ENCODE measurements around the gene ZNF750.

ZNF750 gene

GRCh38 chr17:82876149-82876548 is 36.3 kb upstream of the ZNF750 start:
- TF ChIP-seq SIN3A (IDR thresholded peaks at IDR 0.05; ENCODE audit: borderline replicate concordance, insufficient read depth, low read length) (no peak), POLR2AphosphoS5 (IDR thresholded peaks at IDR 0.05; ENCODE audit: low read depth, low read length) (no peak)

- TF ChIP-seq FOXP2 (optimal IDR thresholded peaks at IDR 0.05; ENCODE audit: borderline replicate concordance, extremely low read depth, extremely low read length, insufficient read depth) (peak; percentile 45), POLR2AphosphoS5 (IDR thresholded peaks at IDR 0.05; ENCODE audit: low read depth, low read length) (no peak), REST (IDR thresholded peaks at IDR 0.05; ENCODE audit: insufficient read depth in 1 of 2, low read depth in 2 of 2, low read length in 2 of 2) (no peak), SIN3A (IDR thresholded peaks at IDR 0.05; ENCODE audit: borderline replicate concordance, insufficient read depth, low read length) (no peak)
These were observed 35.6 kb upstream of the ZNF750 start for GRCh38 chr17:82875407-82875856.

- no peak for TF ChIP-seq SIN3A (IDR thresholded peaks at IDR 0.05; ENCODE audit: borderline replicate concordance, insufficient read depth, low read length)
- no peak for TF ChIP-seq REST (IDR thresholded peaks at IDR 0.05; ENCODE audit: insufficient read depth in 1 of 2, low read depth in 2 of 2, low read length in 2 of 2)
- TF ChIP-seq FOXP2 (optimal IDR thresholded peaks at IDR 0.05; ENCODE audit: borderline replicate concordance, extremely low read depth, extremely low read length, insufficient read depth): no peak
- no peak for TF ChIP-seq TAF1 (IDR thresholded peaks at IDR 0.05; ENCODE audit: borderline replicate concordance, insufficient read depth, low read length)
- TF ChIP-seq POLR2AphosphoS5 (IDR thresholded peaks at IDR 0.05; ENCODE audit: low read depth, low read length): no peak
These were observed 34.4 kb upstream of the ZNF750 start for GRCh38 chr17:82874011-82874835.

- TF ChIP-seq REST (IDR thresholded peaks at IDR 0.05; ENCODE audit: insufficient read depth in 1 of 2, low read depth in 2 of 2, low read length in 2 of 2) (no peak), POLR2AphosphoS5 (IDR thresholded peaks at IDR 0.05; ENCODE audit: low read depth, low read length) (no peak), FOXP2 (optimal IDR thresholded peaks at IDR 0.05; ENCODE audit: borderline replicate concordance, extremely low read depth, extremely low read length, insufficient read depth) (no peak)
These were observed 33.7 kb upstream of the ZNF750 start for GRCh38 chr17:82873521-82873920.

GRCh38 chr17:82872591-82873520 is 33.0 kb upstream of the ZNF750 start:
- no peak for TF ChIP-seq SIN3A (IDR thresholded peaks at IDR 0.05; ENCODE audit: borderline replicate concordance, insufficient read depth, low read length)
- no peak for TF ChIP-seq TAF1 (IDR thresholded peaks at IDR 0.05; ENCODE audit: borderline replicate concordance, insufficient read depth, low read length)
- no peak for TF ChIP-seq REST (IDR thresholded peaks at IDR 0.05; ENCODE audit: insufficient read depth in 1 of 2, low read depth in 2 of 2, low read length in 2 of 2)
- no peak for TF ChIP-seq POLR2AphosphoS5 (IDR thresholded peaks at IDR 0.05; ENCODE audit: low read depth, low read length)
- no peak for TF ChIP-seq FOXP2 (optimal IDR thresholded peaks at IDR 0.05; ENCODE audit: borderline replicate concordance, extremely low read depth, extremely low read length, insufficient read depth)
